Measurements from ENCODE around the gene IL17B. TPM values are rescaled to one million over a fixed set of nuclear protein-coding genes. Genes with fewer than 3 reads are reported as not detected.

The IL17B gene
- total and polyA plus RNA-seq, 2 experiments from 2014 or later = 0.43 TPM; not detected in 1

GRCh38 chr5:149355688-149356087 lies 23.4 kb downstream of the IL17B start:
- H3K4me2 ChIP-seq (ENCODE audit: unreplicated experiment) = no peak overlapping the region
- no peak overlapping the region for H3K9ac ChIP-seq
- no peak overlapping the region for H2AFZ ChIP-seq
- TF ChIP-seq EZH2phosphoT487 (IDR thresholded peaks at IDR 0.05; ENCODE audit: insufficient read depth, low read depth) (no peak), EZH2 (IDR thresholded peaks at IDR 0.05; ENCODE audit: insufficient read depth, poor library complexity, severe bottlenecking) (no peak)
- peaks cover 28% of the 10 kb centered on the region for H3K79me2 ChIP-seq (ENCODE audit: insufficient read depth)
- no peaks in the 10 kb centered on the region for H3K27me3 ChIP-seq (replicated peaks; ENCODE audit: insufficient read depth)
- in situ Hi-C loops (cut with MboI) = no loop called here
- H3K27ac ChIP-seq = 0 out of 2 replicates have a peak overlapping the region, but pooled peaks have one; percentile 26
- peaks cover 8% of the 10 kb centered on the region; the same call in 1 of the 2 replicates for H4K20me1 ChIP-seq (ENCODE audit: insufficient read depth)
- WGBS, 2 experiments (ENCODE audit: low coverage in 1 of 2, low lambda C conversion rate in 2 of 2, missing lambda C conversion rate in 2 of 2) = 92 to 100% methylated on average over 1 of the region's 1 CpG
- peak; percentile 52 for DNase-seq
- H3F3A ChIP-seq (ENCODE audit: insufficient read depth) = peaks cover 47% of the 10 kb centered on the region
- H3K4me3 ChIP-seq = no peak overlapping the region
- H3K9me2 ChIP-seq (ENCODE audit: insufficient read depth) = no peaks in the 10 kb centered on the region
- no peaks in the 10 kb centered on the region for H3K9me3 ChIP-seq (ENCODE audit: low read depth)
- 0 out of 2 replicates have a peak, but pooled peaks cover 2% of the 10 kb centered on the region for H3K4me1 ChIP-seq (ENCODE audit: insufficient read depth)
- H3K36me3 ChIP-seq (ENCODE audit: low read depth) = peaks cover 42% of the 10 kb centered on the region

GRCh38 chr5:149353911-149354310 lies 25.2 kb downstream of the IL17B start:
- 99 to 100% methylated on average over 2 of the region's 2 CpGs for WGBS, 2 experiments (ENCODE audit: low coverage in 1 of 2, low lambda C conversion rate in 2 of 2, missing lambda C conversion rate in 2 of 2)
- H3F3A ChIP-seq (ENCODE audit: insufficient read depth) = peaks cover 55% of the 10 kb centered on the region
- H2AFZ ChIP-seq = no peak overlapping the region
- no peaks in the 10 kb centered on the region for H3K9me3 ChIP-seq (ENCODE audit: low read depth)
- H3K9ac ChIP-seq = no peak overlapping the region
- in situ Hi-C loops (cut with MboI) = no loop called here
- H3K36me3 ChIP-seq (ENCODE audit: low read depth) = peaks cover 59% of the 10 kb centered on the region
- 0 out of 2 replicates have a peak, but pooled peaks cover 2% of the 10 kb centered on the region for H3K4me1 ChIP-seq (ENCODE audit: insufficient read depth)
- no peaks in the 10 kb centered on the region for H3K9me2 ChIP-seq (ENCODE audit: insufficient read depth)
- no peaks in the 10 kb centered on the region for H3K27me3 ChIP-seq (replicated peaks; ENCODE audit: insufficient read depth)
- peaks cover 46% of the 10 kb centered on the region for H3K79me2 ChIP-seq (ENCODE audit: insufficient read depth)
- H3K27ac ChIP-seq = no peak overlapping the region
- H4K20me1 ChIP-seq (ENCODE audit: insufficient read depth) = peaks cover 8% of the 10 kb centered on the region; the same call in 1 of the 2 replicates
- no peak for TF ChIP-seq EZH2 (IDR thresholded peaks at IDR 0.05; ENCODE audit: insufficient read depth, poor library complexity, severe bottlenecking)
- no peak for TF ChIP-seq EZH2phosphoT487 (IDR thresholded peaks at IDR 0.05; ENCODE audit: insufficient read depth, low read depth)
- DNase-seq = no peak
- no peak overlapping the region for H3K4me2 ChIP-seq (ENCODE audit: unreplicated experiment)
- H3K4me3 ChIP-seq = no peak overlapping the region

DNA sequence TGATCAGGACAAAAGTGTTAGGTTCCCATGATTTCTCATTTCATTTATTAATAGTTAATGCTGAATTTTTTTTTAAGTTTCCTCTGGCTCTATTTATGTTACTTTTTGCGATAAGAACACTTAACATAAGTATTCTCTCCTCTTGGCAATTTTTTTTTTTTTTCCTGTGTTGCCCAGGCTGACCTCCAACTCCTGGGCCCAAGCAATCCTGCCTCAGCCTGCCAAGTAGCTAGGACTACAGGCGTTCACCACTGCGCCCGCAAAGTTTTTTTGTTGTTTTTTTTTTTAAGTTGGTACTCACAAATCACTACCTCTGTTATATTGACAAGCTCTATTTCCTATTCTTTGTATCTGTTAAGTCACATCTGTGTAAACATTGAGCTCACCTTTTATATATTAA lies 26.9 kb downstream of the IL17B start:
- Histone ChIP-seq H3K27me3 (replicated peaks; ENCODE audit: insufficient read depth) (no peaks in the 10 kb centered on the region), H3K9me3 (ENCODE audit: low read depth) (no peaks in the 10 kb centered on the region), H3K36me3 (ENCODE audit: low read depth) (peaks cover 68% of the 10 kb centered on the region), H3K27ac (no peak overlapping the region), H3K4me1 (ENCODE audit: insufficient read depth) (peaks cover 3% of the 10 kb centered on the region), H3K9me2 (ENCODE audit: insufficient read depth) (no peaks in the 10 kb centered on the region), H4K20me1 (ENCODE audit: insufficient read depth) (peaks cover 8% of the 10 kb centered on the region; the same call in 1 of the 2 replicates), H3K4me3 (no peak overlapping the region), H2AFZ (no peak overlapping the region), H3K79me2 (ENCODE audit: insufficient read depth) (peaks cover 63% of the 10 kb centered on the region), H3F3A (ENCODE audit: insufficient read depth) (peaks cover 55% of the 10 kb centered on the region), H3K9ac (no peak overlapping the region), H3K4me2 (ENCODE audit: unreplicated experiment) (no peak overlapping the region)
- WGBS, 2 experiments (ENCODE audit: low coverage in 1 of 2, low lambda C conversion rate in 2 of 2, missing lambda C conversion rate in 2 of 2) = 92 to 94% methylated on average over 4 of the region's 4 CpGs
- in situ Hi-C loops (cut with MboI) = no loop called here
- DNase-seq = no peak
- no peak for TF ChIP-seq EZH2 (IDR thresholded peaks at IDR 0.05; ENCODE audit: insufficient read depth, poor library complexity, severe bottlenecking)
- TF ChIP-seq EZH2phosphoT487 (IDR thresholded peaks at IDR 0.05; ENCODE audit: insufficient read depth, low read depth) = no peak

DNA sequence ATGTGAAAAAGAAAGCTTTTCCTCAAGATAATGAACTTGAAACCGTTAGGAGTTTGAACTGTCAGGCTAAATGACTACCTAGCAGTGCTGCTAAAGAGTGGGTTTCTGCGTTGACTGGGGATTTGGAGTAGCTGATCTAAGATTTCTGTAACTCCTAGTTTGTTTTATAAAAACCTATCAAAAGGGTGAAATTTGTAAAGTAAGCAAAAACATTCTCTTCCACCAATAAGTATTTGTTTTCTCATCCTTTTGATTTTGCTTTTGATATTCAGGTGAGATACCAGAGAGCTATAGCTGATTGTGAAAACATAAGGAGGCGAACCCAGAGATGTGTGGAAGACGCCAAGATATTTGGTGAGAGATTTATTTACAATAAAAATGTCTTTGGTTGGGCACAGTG lies 29.7 kb downstream of the IL17B start:
- 96 to 99% methylated on average over 4 of the region's 4 CpGs for WGBS, 2 experiments (ENCODE audit: low coverage in 1 of 2, low lambda C conversion rate in 2 of 2, missing lambda C conversion rate in 2 of 2)
- TF ChIP-seq EZH2 (IDR thresholded peaks at IDR 0.05; ENCODE audit: insufficient read depth, poor library complexity, severe bottlenecking) (no peak), EZH2phosphoT487 (IDR thresholded peaks at IDR 0.05; ENCODE audit: insufficient read depth, low read depth) (no peak)
- H3K9me3 ChIP-seq (ENCODE audit: low read depth) = no peaks in the 10 kb centered on the region
- H4K20me1 ChIP-seq (ENCODE audit: insufficient read depth) = peaks cover 8% of the 10 kb centered on the region; the same call in 1 of the 2 replicates
- no peak overlapping the region for H3K9ac ChIP-seq
- peaks cover 64% of the 10 kb centered on the region for H3K36me3 ChIP-seq (ENCODE audit: low read depth)
- no peak overlapping the region for H3K4me2 ChIP-seq (ENCODE audit: unreplicated experiment)
- peaks cover 80% of the 10 kb centered on the region for H3K79me2 ChIP-seq (ENCODE audit: insufficient read depth)
- in situ Hi-C loops (cut with MboI) = no loop called here
- no peaks in the 10 kb centered on the region for H3K9me2 ChIP-seq (ENCODE audit: insufficient read depth)
- no peak overlapping the region for H3K27ac ChIP-seq
- H3K4me1 ChIP-seq (ENCODE audit: insufficient read depth) = peaks cover 11% of the 10 kb centered on the region
- no peak overlapping the region for H3K4me3 ChIP-seq
- DNase-seq = no peak
- no peaks in the 10 kb centered on the region for H3K27me3 ChIP-seq (replicated peaks; ENCODE audit: insufficient read depth)
- peaks cover 41% of the 10 kb centered on the region for H3F3A ChIP-seq (ENCODE audit: insufficient read depth)
- no peak overlapping the region for H2AFZ ChIP-seq
